T47D (cell line): ENCODE data around the gene ADAMTS15.

ENCODE experiments used
- DNase-seq, 2 experiments: peaks; one replicate each; pipeline versions ENCODE4 v3.0.0 to v3.0.0-alpha.2; 2011 to 2012; ENCODE audit warnings: low read depth in 1 of 2, low spot score in 1 of 2
- JUND ChIP-seq: IDR thresholded peaks from 2 replicates; pipeline ENCODE4 v1.6.1; 2012; ENCODE audit warnings: low read depth
- in situ Hi-C: cut with HindIII; loops from 2 replicates; pipeline ENCODE4 v1.10.0; 2016; ENCODE audit warnings: low sequenced_read_pairs, low pct_unique_long_range_greater_than_20kb

The ADAMTS15 gene

DNA sequence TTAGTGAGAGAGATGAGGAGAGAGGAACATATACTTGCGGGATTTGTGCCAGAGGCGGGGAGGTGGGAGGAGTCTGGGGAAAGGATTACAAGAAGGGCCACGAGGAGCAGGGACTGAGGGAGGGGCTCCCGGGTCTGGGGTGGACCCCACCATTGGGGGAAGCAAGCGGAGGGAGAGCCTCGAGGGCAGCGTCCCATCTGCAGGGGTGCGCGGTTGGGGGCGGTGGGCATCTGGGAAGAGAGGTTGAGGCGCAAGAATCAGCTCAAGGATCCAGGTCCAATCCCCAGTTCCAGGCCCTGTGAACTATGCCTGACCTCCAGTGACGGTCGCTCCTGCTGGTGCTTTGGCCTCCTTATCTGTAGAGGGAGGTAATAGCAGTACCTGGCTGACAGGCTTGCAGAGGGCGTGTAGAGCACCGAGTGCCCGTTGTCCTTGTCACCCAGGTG is 38.0 kb downstream of the ADAMTS15 start:
- in situ Hi-C loops: no loop called here
- DNase-seq: no peak
- TF ChIP-seq JUND: no peak

DNA sequence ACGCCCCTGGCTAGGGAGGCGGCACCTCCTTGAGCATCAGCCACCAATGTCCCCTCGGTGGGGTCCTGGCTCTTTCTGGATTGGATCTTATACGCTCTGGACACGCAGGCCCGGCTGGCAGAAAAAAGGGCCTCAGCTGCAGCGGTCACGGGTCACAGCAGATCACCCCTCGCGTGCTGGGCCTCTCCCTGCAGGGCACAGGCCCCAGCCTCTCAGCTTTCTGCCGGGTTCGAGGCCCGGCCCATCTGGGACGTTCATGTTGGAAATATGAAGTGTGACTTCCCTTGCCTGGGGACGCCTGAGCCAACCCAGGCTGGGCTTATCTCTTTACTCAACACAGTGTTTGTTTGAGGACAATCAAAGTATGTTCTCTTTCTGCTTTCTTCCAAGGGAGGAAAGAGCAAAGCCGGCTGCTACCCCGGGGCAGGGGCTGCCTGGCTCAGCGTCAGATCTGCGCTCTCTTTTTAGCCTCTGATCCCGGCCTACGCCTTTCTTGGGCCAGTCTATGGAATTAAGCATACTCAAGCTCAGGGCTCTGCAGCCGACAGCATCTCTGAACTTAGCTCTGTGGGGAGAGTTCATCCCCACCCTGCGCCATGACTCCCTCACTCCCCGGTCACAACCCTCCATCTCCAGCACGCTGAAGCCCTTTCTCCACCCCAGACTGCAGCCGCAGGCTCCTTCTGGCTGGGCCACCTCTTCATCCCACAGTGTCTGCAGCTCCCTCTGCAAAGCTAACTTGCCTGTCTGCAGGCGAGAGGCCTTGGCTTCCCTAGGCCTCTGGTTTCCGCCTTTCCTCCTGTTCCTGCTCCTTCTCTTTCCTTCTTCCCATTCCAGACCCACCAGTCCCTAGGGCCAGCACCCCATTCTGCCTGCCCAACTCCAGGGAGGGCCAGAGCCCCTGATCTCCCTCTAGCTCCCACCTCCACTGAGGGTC is 38.8 kb downstream of the ADAMTS15 start:
- TF ChIP-seq JUND: no peak
- in situ Hi-C loops: no loop called here
- peak in 1 of 2 experiments; percentile 16 for DNase-seq

DNA sequence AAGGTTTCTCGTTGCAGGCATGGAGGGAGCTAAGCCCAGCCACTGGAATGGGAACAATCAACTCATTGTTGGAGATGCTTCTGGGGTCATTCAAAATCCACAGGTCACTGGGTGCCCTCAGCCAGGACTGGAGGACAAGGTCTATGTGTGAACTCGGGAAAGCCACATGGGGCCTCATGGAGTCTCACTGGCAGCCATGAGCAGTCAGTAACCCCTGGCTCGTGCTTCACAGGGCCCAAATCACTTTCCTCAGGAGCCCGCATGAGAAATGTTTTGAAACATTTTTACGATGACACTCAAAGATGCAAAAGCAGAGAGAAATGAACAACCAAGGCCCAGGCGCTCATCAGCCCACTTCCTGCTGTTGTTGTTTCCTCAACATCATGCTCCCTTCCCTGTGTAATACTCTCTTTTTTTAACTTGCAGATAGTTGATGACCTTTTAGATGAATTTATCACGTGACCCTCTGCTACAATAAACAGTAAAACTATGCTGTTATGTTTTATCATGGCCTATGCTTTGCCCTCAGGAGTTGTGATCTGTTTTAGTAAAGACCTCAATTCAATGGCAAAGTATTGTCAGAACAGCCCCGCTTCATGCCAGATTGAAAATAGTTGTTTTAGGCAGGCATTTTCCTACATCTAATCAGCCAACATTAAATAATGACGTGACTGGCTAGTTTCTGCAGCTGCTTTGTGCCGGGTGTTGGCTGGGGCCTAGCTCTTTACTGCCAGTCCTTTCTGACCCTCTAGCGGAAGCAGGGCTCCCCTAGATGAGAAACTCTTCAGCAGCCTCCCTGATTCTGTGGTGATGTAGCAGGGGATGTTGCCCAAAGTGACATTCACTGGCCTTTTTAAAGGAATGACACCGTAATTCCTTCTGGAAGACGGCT is 39.7 kb downstream of the ADAMTS15 start:
- in situ Hi-C loops: no loop called here
- peak in 1 of 2 experiments; percentile 38 for DNase-seq
- no peak for TF ChIP-seq JUND

DNA sequence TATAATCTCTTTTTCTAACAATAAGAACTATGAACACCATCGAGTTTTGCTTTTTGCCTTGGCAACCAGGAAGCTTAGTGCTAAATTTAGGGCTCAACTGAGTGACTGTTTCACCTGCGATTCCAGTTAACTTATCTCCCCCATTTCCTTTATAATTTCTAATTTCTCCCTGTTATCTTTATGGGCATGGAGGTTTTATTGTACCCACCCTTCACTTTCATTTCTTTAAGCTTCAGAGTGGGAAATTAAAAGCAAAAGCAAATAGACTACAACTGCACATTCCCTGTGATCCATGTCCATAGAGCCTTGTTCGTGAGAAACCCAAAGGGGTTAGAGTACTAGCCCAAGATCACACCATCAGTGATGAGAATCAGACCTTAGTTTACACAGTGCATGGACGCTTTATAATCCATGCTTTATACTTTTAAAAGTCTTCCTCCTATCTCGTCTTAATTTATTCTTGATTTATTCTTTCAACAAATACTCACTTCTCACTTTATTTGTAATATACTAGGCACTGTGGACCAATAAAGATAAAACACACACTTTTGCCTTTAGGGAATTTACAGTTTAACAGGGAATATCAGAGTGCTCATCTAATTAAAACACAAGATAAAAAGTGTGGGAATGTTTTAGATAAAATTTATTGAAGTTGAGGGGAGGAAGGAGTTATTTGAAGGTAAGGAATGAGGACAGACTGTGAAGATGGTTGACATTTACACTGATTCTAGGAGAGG is 40.6 kb downstream of the ADAMTS15 start:
- DNase-seq: peak; percentile 46 to 66
- TF ChIP-seq JUND: peak; percentile 98
- in situ Hi-C loops: no loop called here

DNA sequence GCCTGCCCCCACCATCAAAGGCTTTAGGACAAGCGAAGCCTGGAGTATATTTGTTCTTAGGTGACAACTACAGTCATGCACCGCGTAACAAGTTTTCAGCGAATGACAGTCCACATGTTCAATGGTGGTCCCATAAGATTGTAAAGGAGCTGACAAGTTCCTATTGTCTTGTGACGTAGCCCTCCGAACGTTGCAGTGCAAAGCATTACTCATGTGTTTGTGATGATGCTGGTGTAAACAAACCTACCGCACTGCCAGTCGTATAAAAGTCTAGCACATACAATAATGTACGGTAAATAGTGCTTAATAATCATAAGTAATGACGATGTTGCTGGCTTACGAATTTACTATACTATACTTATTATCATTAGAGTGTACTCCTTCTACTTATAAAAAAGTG is 41.3 kb downstream of the ADAMTS15 start:
- no peak for DNase-seq
- TF ChIP-seq JUND: no peak
- in situ Hi-C loops: no loop called here

DNA sequence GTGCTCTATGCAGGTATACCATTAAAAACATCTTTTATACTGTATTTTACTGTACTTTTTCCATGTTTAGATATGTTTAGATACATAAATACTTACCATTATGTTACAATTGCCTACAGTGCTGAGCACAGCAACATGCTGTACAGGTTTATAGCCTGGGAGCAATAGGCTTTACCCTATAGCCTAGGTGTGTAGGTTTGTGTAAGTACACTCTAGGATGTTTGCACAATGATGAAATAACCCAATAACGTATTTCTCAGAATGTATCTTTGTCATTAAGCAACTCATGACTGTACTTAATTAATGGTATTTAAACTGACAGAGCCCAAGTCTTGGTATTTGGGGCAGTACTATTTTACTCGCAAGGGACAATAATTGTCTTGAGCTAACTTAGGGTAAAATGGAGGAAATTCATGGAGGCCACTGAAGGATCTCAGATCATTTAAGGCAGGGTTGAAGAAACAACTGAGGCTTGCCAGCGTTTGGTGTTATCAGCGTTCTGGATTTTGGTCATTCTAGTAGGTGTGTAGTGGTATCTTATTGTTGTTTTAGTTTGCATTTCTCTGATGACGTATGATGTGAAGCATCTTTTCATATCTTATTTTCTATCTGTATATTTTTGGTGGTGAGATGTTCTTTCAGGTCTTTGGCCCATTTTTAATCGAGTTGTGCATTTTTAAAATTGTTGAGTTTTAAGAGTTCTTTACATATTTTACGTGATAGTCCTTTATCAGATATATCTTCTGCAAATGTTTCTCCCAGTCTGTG is 42.4 kb downstream of the ADAMTS15 start:
- no peak for TF ChIP-seq JUND
- in situ Hi-C loops: no loop called here
- peak in 1 of 2 experiments; percentile 43 for DNase-seq

DNA sequence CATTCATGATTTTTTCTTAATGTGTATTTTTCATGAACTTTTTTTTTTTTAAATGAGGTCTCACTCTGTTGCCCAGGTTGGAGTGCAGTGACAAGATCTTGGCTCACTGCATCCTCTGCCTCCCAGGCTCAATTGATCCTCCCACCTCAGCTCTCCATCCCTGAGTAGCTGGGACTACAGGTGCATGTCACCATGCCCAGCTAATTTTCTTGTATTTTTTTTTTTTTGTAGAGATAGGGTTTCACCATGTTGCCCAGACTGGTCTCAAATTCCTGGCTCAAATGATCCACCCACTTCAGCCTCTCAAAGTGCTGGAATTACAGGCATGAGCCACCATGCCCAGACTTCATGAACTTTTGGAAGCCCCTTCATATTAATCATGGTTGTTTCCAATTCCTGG is 49.7 kb downstream of the ADAMTS15 start:
- in situ Hi-C loops: no loop called here
- no peak for DNase-seq
- no peak for TF ChIP-seq JUND

DNA sequence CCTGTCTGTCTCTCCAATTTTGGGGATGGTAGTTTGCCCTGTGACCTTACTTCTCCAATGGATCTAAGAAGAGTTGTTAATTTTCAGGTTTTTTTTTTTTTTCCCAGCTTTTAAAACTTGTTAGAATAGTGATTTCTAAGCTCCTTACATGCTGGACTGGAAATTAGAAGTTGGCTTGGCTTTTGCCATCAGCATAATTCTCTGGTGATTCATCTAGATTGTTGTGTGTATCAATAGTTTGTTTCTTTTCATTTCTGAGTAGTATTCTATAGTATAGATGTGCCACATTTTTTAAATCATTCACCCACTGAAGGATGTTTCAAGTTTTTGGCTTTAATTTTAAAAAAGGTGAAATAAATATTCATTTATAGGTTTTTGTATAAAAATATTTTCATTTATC is 51.4 kb downstream of the ADAMTS15 start:
- in situ Hi-C loops: no loop called here
- no peak for DNase-seq
- no peak for TF ChIP-seq JUND

DNA sequence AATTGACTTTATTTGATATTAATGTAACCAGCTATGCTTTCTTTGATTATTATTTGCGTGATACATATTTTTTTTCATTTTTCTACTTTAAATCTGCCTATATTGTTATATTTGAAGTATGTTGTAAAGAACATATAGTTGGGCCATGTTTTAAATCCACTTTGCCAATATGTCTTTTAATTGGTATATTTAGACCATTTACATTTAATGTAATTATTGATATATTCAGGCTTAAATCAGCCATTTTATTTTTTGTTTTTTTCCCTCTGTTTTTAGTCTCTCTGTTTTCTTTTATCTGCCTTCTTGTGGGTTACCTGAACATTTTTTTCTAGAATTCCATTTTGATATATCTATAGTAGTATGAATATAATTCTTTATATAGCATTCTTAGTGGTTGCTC is 55.9 kb downstream of the ADAMTS15 start:
- TF ChIP-seq JUND: no peak
- DNase-seq: no peak
- in situ Hi-C loops: no loop called here

DNA sequence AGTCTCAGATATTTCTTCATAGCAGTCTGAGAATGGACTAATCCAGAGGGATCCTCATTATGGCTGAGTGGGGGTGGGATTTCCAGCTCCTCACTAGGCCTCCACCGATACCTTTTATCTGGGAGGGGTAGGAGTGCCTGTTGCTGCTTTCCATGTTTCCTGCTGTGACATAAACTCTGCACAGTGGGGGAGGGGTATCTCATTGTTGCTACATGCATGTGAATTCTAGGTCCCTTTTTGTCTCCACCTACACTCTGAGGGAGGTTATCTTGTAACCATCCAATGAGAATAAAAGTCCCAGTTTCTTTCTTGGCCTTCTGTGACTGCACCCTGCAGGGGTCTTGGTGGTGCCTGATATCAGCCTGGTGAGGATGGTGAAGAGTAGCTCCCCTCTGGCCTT is 60.5 kb downstream of the ADAMTS15 start:
- in situ Hi-C loops: no loop called here
- TF ChIP-seq JUND: no peak
- no peak for DNase-seq

DNA sequence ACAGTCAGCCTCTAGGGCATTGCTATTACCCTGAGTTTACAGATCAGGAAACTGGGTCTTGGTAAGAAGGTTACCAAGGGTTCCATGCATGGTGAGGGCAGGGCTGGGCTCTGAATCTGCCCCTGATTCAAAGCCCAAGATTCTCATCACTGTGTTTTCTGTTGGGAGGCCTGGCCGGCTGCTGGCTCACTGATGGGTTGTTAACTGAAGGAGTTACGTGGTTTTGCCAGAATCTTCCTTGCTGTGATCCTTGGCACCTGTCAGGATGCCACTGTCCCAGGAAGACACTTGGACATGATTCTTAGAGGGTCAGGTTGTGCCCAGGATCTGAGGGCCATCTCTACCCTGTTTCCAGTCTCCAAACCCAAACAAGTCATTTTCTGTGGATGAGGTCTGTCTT is 61.5 kb downstream of the ADAMTS15 start:
- no peak for DNase-seq
- TF ChIP-seq JUND: no peak
- in situ Hi-C loops: no loop called here
